BJ (cell line): ENCODE results near the gene ZC3H6. TPM values are rescaled to one million over a fixed set of nuclear protein-coding genes. Genes with fewer than 3 reads are reported as not detected.

ENCODE experiments used
- CTCF ChIA-PET: fragments of 350-600 bp; formaldehyde crosslinking; extraction: SDS; loops from one replicate; lab custom pipeline; 2021; ENCODE audit warnings: antibody characterized with exemption, inconsistent platforms; lab: Yijun Ruan, JAX
- POLR2A ChIA-PET: fragments of 300-600 bp; sonication (Branson Sonifier 250); formaldehyde crosslinking; extraction: SDS; loops from one replicate; lab custom pipeline; 2021; ENCODE audit warnings: antibody characterized with exemption; lab: Charles Lee
- DNase-seq: peaks from one replicate; pipeline ENCODE4 v3.0.0-alpha.2; 2011; ENCODE audit warnings: low read depth
- H3K27me3 ChIP-seq: 2 replicates; pipeline ENCODE4 v1.6.0; 2011; ENCODE audit warnings: low read length; ENCODE audit not compliant: control insufficient read depth, insufficient read depth
- H3K36me3 ChIP-seq: 2 replicates; pipeline ENCODE4 v1.5.1; 2011; ENCODE audit warnings: low read length; ENCODE audit not compliant: control insufficient read depth, insufficient read depth
- H3K4me3 ChIP-seq: 2 replicates; pipeline ENCODE4 v1.5.1; 2011; ENCODE audit warnings: low read depth, mild to moderate bottlenecking, control low read depth, low read length
- CTCF ChIP-seq: IDR thresholded peaks from 2 replicates; pipeline ENCODE4 v1.5.1; 2011; ENCODE audit warnings: low read depth, mild to moderate bottlenecking, control low read depth, inconsistent platforms, low read length, moderate library complexity; ENCODE audit not compliant: insufficient read depth
- polyA plus RNA-seq: library from polyadenylated mRNA; depleted of rRNA; stranded (reverse); fragments of >200 nt; gene quantifications from 2 replicates; pipeline ENCODE4 v1.2.3, GENCODE V29; 2011

Gene ZC3H6
- polyA plus RNA-seq, 1 experiment = 1.2 TPM

- TF ChIP-seq CTCF = no peak
- H3K27me3 ChIP-seq = no peaks in the 10 kb centered on the region
- DNase-seq = no peak
- H3K4me3 ChIP-seq = no peak overlapping the region
- H3K36me3 ChIP-seq = no peaks in the 10 kb centered on the region
- ChIA-PET POLR2A (no interaction called here), CTCF (interaction anchor here (0.6 to 2.9 kb wide), 11 partner anchors 8 to 233 kb away, joined by 3 to 16 read pairs (median 4); partner anchors contain the start of gene RGPD8)
Measured at GRCh38 chr2:112260295-112260625, 15.1 kb upstream of the ZC3H6 start.

GRCh38 chr2:112262876-112263275 lies 12.5 kb upstream of the ZC3H6 start:
- no peak for DNase-seq
- CTCF ChIA-PET = no interaction called here
- Histone ChIP-seq H3K36me3 (no peaks in the 10 kb centered on the region), H3K4me3 (no peak overlapping the region), H3K27me3 (no peaks in the 10 kb centered on the region)
- POLR2A ChIA-PET = no interaction called here
- no peak for TF ChIP-seq CTCF

- Histone ChIP-seq H3K27me3 (no peaks in the 10 kb centered on the region), H3K36me3 (no peaks in the 10 kb centered on the region), H3K4me3 (no peak overlapping the region)
- CTCF ChIA-PET = interaction anchor here (1.9 kb wide), 1 partner anchor 9 kb away, joined by 7 read pairs; no protein-coding TSS in a partner anchor
- TF ChIP-seq CTCF = no peak
- POLR2A ChIA-PET = interaction anchor here (0.6 kb wide), 2 partner anchors 214 to 1666 kb away, joined by 6 to 7 read pairs; partner anchors contain the start of gene TMEM87B
- no peak for DNase-seq
Measured at GRCh38 chr2:112268547-112268946, 6.8 kb upstream of the ZC3H6 start.

DNA sequence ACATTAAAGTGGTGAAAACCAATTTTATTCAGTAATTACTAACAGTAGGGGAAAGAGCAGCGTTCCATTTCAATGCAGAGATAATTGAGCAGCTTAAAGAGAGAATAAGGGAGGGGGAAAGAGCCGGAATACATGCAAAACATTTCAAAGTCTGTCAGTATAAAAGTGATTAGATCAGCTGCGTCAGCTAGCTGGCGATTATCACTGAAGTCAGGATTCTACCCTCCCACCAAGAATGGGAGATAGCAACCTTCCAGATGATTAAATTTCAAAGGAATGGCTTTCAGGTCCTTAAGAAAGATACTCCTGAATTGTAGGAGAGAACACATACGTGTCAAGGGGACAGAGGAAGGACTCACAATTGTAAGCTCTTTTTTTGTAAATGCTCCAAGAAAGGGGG lies 2.7 kb upstream of the ZC3H6 start:
- ChIA-PET POLR2A (no interaction called here), CTCF (no interaction called here)
- Histone ChIP-seq H3K27me3 (no peaks in the 10 kb centered on the region), H3K36me3 (no peaks in the 10 kb centered on the region), H3K4me3 (no peak overlapping the region)
- TF ChIP-seq CTCF = no peak
- DNase-seq = no peak

GRCh38 chr2:112273349-112273748 lies 2.0 kb upstream of the ZC3H6 start:
- ChIA-PET POLR2A (no interaction called here), CTCF (no interaction called here)
- Histone ChIP-seq H3K27me3 (no peaks in the 10 kb centered on the region), H3K36me3 (no peaks in the 10 kb centered on the region), H3K4me3 (no peak overlapping the region)
- TF ChIP-seq CTCF = no peak
- no peak for DNase-seq
